Muscle of leg (tissue), 11 donors: ENCODE measurements around the gene COX7B2. TPM values are rescaled to one million over a fixed set of nuclear protein-coding genes. Genes with fewer than 3 reads are reported as not detected.

Experiments used
- DNase-seq: peaks from one replicate; pipeline ENCODE4 v3.0.0; 2013
- H3K27ac ChIP-seq: one replicate; pipeline ENCODE4 v1.5.1; 2013; ENCODE audit warnings: mild to moderate bottlenecking, low read length, control low read depth
- H3K27me3 ChIP-seq: one replicate; pipeline ENCODE4 v1.6.1; 2013; ENCODE audit warnings: low read length; ENCODE audit not compliant: control insufficient read depth, insufficient read depth
- H3K36me3 ChIP-seq: one replicate; pipeline ENCODE4 v1.6.1; 2013; ENCODE audit warnings: low read length; ENCODE audit not compliant: control insufficient read depth, insufficient read depth
- H3K4me1 ChIP-seq: one replicate; pipeline ENCODE4 v1.6.1; 2013; ENCODE audit warnings: low read length; ENCODE audit not compliant: control insufficient read depth, insufficient read depth
- H3K4me3 ChIP-seq: one replicate; pipeline ENCODE4 v1.5.1; 2013; ENCODE audit warnings: low read length, control low read depth
- H3K9me3 ChIP-seq: replicated peaks from 2 replicates; pipeline ENCODE4 v1.6.1; 2013; ENCODE audit warnings: low read depth, low read length; ENCODE audit not compliant: control insufficient read depth
- WGBS: methylation state at CpG from one replicate; pipeline ENCODE4 v1.1.5; 2013; ENCODE audit warnings: missing lambda C conversion rate; ENCODE audit not compliant: insufficient coverage; 5-methylcytosine and 5-hydroxymethylcytosine counted together
- polyA plus RNA-seq, 8 donors: library from polyadenylated mRNA; unstranded; fragments of 120-200 nt; gene quantifications; one replicate each; pipeline versions ENCODE4 v1.2.1 to v1.2.3, GENCODE V29; 2013; ENCODE audit warnings: inconsistent platforms in 1 of 8, low replicate concordance in 1 of 8; ENCODE audit not compliant: insufficient read length in 8 of 8, insufficient read depth in 1 of 8
- total RNA-seq: library from RNA; stranded (reverse); fragments of 120-200 nt; gene quantifications from one replicate; pipeline ENCODE4 v1.2.4, GENCODE V29; 2013

COX7B2 gene
- total and polyA plus RNA-seq, 9 donors = not detected

DNA sequence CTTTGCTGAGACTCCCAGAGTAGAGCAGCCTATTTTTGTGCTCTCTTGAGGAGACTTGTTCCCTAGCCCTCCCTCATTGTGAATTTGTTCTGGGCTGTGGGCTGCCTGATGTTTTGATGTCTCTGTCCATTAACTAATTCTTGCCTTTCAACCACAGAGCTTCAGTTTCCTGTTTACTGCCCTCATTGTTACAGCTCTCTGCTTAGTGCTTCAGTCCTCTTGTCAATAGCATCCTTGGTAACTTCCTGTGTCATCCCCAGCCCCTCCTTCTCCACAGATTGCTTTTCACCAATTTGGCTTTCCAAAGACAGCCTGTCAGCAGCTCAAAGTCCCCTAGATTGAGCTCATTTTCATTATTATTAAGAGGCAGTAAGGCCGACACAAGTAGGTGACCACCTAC is 69.9 kb downstream of the COX7B2 start:
- Histone ChIP-seq H3K9me3 (no peaks in the 10 kb centered on the region), H3K27ac (no peak overlapping the region), H3K4me3 (no peak overlapping the region), H3K4me1 (no peaks in the 10 kb centered on the region), H3K36me3 (no peaks in the 10 kb centered on the region), H3K27me3 (no peaks in the 10 kb centered on the region)
- WGBS = 67% methylated on average over 1 of the region's 1 CpG
- DNase-seq = no peak

DNA sequence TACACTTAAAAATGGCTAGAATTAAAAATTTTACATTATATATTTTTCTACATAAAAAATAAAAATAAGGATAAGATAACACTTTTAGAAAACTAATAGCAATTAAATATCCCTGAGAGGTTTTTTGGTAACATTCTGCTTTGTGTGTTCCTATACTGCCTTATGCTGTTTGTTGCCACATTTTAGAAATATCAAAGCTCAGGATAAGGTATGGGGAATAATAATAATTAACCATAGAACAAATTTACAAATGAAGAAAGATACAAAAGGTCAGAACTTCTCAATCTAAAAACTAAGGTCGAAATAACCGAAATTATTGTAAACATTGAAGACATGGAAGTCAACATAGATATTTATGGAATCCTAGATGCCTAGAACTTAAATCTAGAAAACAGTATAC is 71.4 kb downstream of the COX7B2 start:
- Histone ChIP-seq H3K27ac (no peak overlapping the region), H3K36me3 (no peaks in the 10 kb centered on the region), H3K4me1 (no peaks in the 10 kb centered on the region), H3K27me3 (no peaks in the 10 kb centered on the region), H3K4me3 (no peak overlapping the region), H3K9me3 (no peaks in the 10 kb centered on the region)
- no peak for DNase-seq
- no CpG with 5 or more reads among the region's 2 CpGs for WGBS

DNA sequence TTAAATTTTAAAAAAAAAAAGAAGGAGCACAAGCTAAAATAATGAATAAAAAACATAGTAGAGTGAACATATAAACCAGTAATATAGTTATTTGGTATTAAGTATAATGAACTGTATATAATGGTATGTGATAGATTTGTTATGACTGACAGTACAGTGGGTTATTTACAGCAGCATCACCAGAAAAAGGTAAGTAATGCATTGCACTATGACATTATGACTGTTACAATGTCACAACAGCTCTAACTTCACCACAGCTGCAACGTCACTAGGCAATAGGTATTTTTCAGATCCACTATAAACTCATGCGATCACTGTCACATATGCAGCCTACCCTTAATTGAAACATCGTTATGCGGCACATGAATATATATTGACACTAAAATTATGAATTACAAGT is 72.5 kb downstream of the COX7B2 start:
- H3K4me3 ChIP-seq = no peak overlapping the region
- no peaks in the 10 kb centered on the region for H3K36me3 ChIP-seq
- H3K27ac ChIP-seq = no peak overlapping the region
- no peak for DNase-seq
- H3K4me1 ChIP-seq = no peaks in the 10 kb centered on the region
- H3K9me3 ChIP-seq = no peaks in the 10 kb centered on the region
- no CpG with 5 or more reads among the region's 4 CpGs for WGBS
- no peaks in the 10 kb centered on the region for H3K27me3 ChIP-seq

DNA sequence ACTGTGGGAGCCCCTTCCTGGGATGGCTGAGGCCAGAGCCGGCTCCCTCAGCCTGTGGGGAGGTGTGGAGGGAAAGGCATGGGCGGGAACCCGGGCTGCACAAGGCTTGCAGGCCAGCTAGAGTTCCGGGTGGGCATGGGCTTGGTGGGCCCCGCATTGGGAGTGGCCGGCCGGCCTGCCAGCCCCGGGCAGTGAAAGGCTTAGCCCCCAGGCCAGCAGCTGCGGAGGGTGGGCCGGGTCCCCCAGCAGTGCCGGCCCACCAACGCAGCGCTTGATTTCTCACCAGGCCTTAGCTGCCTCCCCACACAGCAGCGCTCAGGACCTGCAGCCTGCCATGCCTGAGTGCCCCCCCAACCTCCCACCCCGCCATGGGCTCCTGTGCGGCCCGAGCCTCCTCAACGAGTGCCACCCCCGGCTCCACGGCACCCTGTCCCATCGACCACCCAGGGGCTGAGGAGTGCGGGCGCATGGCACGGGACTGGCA is 78.0 kb downstream of the COX7B2 start:
- no peaks in the 10 kb centered on the region for H3K27me3 ChIP-seq
- H3K27ac ChIP-seq = no peak overlapping the region
- H3K9me3 ChIP-seq = no peaks in the 10 kb centered on the region
- DNase-seq = no peak
- 93% methylated on average over 15 of the region's 24 CpGs for WGBS
- no peaks in the 10 kb centered on the region for H3K4me1 ChIP-seq
- H3K36me3 ChIP-seq = no peaks in the 10 kb centered on the region
- no peak overlapping the region for H3K4me3 ChIP-seq

DNA sequence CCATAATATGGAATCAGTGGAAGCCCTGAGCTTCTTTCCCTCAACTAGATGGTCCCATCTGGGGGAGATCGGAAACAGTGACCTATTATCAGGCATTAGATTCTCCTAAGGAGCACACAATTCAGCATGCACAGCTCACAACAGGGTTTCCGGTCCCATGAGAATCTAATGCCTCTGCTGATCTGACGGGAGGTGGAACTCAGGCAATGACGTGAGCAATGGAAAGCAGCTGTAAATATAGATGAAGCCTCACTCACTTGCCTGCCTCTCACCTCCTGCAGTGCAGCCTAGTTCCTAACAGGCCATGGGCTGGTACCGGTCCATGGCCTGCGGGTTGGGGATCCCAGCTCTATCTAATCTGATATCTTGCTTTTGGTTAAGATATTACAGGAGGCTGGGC is 88.9 kb downstream of the COX7B2 start:
- H3K36me3 ChIP-seq = no peaks in the 10 kb centered on the region
- H3K4me1 ChIP-seq = no peaks in the 10 kb centered on the region
- no peaks in the 10 kb centered on the region for H3K27me3 ChIP-seq
- no peak overlapping the region for H3K4me3 ChIP-seq
- WGBS = 81% methylated on average over 4 of the region's 6 CpGs
- no peaks in the 10 kb centered on the region for H3K9me3 ChIP-seq
- DNase-seq = no peak
- H3K27ac ChIP-seq = no peak overlapping the region

DNA sequence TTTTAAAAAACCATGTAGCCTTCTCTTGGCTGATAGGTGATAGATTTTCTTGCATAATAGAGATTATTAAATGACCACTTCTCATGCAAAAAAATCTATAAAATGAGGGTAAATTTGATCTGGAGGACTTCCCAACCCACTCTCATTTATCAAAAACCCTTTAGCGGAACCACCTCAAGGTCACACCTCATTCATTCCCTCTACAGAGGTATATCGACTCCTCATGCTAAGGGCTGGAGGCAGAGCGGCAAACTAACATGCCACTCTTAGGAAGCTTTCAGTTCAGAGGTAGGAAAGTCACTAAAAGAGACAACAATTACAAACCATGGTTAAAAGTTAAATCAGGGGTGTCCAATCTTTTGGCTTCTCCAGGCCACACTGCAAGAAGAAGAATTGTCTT is 90.0 kb downstream of the COX7B2 start:
- H3K9me3 ChIP-seq = no peaks in the 10 kb centered on the region
- DNase-seq = no peak
- H3K27ac ChIP-seq = no peak overlapping the region
- 80% methylated on average over 2 of the region's 3 CpGs for WGBS
- H3K4me3 ChIP-seq = no peak overlapping the region
- H3K27me3 ChIP-seq = no peaks in the 10 kb centered on the region
- no peaks in the 10 kb centered on the region for H3K4me1 ChIP-seq
- H3K36me3 ChIP-seq = no peaks in the 10 kb centered on the region

DNA sequence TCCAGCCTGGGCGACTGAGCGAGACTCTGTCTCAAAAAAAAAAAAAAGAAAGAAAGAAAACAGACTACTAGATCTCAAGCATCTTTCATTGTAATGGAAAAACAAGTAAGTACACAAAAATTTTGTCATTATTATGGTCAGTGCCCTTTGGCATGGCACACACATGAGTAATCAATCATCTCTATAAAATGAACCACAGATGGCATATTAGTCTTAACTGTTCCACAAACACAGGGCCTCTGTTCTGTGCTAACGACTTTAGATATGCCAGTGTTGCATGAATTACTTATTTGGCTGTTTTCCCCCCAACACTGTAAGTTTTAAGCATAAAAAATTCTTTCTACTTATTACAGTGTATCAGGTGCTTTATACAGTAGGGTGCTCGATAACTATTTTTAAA is 90.4 kb downstream of the COX7B2 start:
- Histone ChIP-seq H3K27me3 (no peaks in the 10 kb centered on the region), H3K4me1 (no peaks in the 10 kb centered on the region), H3K4me3 (no peak overlapping the region), H3K27ac (no peak overlapping the region), H3K9me3 (no peaks in the 10 kb centered on the region), H3K36me3 (no peaks in the 10 kb centered on the region)
- no CpG with 5 or more reads among the region's 4 CpGs for WGBS
- no peak for DNase-seq

DNA sequence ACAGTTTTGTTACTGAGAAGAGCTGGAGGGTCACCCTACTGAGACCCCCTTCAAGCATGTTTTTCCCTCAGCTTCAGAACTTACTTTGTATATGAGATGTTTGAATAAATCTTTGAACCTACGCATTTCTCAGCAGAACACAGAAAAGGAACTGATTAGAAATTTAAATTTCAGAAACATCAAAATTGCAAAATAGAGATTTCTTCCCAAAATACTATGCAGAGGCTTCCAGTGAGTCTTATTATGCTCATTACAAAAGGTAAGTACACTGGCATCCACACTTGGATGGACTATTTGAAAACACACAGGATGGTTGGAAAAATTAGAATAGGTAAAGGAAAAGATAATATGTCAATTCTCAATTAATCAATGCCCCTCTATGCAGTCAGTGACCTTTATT is 91.2 kb downstream of the COX7B2 start:
- no peak overlapping the region for H3K27ac ChIP-seq
- no peak overlapping the region for H3K4me3 ChIP-seq
- no CpG with 5 or more reads among the region's 1 CpG for WGBS
- H3K9me3 ChIP-seq = no peaks in the 10 kb centered on the region
- H3K36me3 ChIP-seq = no peaks in the 10 kb centered on the region
- DNase-seq = no peak
- H3K4me1 ChIP-seq = no peaks in the 10 kb centered on the region
- H3K27me3 ChIP-seq = no peaks in the 10 kb centered on the region

DNA sequence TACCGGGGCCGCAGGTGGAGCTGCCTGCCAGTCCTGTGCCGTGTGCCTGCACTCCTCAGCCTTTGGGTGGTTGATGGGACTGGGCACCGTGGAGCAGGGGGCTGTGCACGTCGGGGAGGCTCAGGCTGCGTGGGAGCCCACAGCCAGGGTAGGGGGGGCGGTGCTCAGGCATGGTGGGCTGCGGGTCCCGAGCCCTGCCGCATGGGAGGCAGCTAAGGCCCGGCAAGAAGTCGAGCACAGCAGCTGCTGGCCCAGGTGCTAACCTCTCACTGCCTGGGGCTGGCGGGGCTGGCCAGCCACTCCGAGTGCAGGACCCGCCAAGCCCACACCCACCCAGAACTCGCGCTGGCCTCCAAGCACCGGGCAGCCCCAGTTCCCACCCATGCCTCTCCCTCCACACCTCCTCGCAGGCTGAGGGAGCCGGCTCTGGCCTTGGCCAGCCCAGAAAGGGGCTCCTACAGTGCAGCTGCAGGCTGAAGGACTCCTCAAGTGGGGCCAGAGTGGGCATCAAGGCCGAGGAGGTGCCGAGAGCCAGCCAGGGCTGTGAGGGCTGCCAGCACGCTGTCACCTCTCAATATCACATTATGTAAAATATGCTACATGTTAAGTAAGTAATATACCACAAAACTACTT is 104.1 kb downstream of the COX7B2 start:
- Histone ChIP-seq H3K27me3 (no peaks in the 10 kb centered on the region), H3K4me3 (no peak overlapping the region), H3K4me1 (no peaks in the 10 kb centered on the region), H3K36me3 (no peaks in the 10 kb centered on the region), H3K27ac (no peak overlapping the region), H3K9me3 (no peaks in the 10 kb centered on the region)
- WGBS = 91% methylated on average over 16 of the region's 24 CpGs
- no peak for DNase-seq

DNA sequence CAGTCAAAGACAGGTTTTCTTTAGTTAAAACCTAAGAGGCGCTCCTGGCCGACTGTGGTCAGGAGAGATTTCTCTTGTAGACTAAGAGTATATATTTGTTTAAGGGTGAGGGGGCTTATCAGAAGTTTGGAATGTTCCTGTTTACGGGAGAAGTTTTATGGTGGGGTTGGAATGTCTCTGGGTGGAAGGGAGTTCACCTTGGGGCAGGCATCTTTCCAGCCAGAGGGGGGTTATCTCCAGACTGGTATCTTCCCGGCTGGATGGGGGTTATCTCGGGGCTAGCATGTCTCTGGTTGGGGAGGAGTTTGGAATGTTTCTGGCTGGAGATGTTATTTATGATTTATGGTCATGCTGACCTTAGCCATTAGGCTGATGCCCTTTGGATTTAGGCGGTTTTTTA is 116.0 kb downstream of the COX7B2 start:
- peaks cover 2% of the 10 kb centered on the region for H3K9me3 ChIP-seq
- no peak overlapping the region for H3K4me3 ChIP-seq
- DNase-seq = no peak
- 70% methylated on average over 4 of the region's 6 CpGs for WGBS
- H3K4me1 ChIP-seq = no peaks in the 10 kb centered on the region
- H3K27me3 ChIP-seq = no peaks in the 10 kb centered on the region
- no peak overlapping the region for H3K27ac ChIP-seq
- no peaks in the 10 kb centered on the region for H3K36me3 ChIP-seq
